D721Med (cell line): Measurements from ENCODE around the gene NR5A2.

ENCODE experiments used
- DNase-seq: peaks from one replicate; pipeline ENCODE4 v3.0.0; 2011; ENCODE audit warnings: low spot score; ENCODE audit not compliant: insufficient read length
- FAIRE-seq: peaks from 2 replicates; lab custom pipeline; 2011; peaks lifted over from hg19 to GRCh38; lab: Jason Lieb, UNC
- TF ChIP-seq, protein P1 (sequence below): IDR thresholded peaks from 2 replicates; pipeline ENCODE4 v1.5.1; 2012; ENCODE audit warnings: mild to moderate bottlenecking, control low read depth; ENCODE audit not compliant: insufficient read depth; ENCODE audit errors: missing control alignments

NR5A2 gene

DNA sequence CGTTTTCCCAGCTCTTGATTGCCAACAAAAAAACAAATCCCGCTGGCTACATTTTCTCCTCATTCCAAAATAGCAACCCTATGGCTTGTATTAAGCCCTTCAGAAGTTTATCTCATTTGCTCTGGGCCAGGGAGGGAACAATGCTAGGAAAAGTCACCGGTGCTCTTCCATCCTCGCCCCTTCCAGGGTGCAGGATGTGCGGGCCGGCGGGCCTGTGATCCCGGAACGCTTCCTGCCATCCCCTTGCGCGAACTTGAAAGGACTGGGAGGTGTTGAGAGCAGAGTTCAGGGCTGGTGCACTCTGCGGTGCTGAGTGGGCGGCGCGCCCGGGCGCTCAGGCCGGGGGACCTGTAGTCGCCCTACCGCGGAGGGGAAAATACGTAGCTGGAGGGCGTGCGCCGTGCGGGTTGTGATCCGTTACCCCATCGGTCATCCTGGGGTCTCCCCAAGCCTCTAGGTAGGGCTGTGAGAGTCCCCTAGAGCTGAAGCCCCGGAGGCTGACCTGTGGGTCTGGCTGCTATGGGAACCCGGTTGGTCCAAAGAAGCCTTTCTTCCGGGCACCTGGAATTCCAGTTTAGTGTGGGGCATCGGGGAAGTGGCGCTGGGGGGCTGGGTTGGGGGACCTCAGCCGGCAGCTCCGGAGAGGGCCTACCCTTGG lies 13.1 kb downstream of the NR5A2 start:
- no peak for FAIRE-seq
- TF ChIP-seq, protein P1, sequence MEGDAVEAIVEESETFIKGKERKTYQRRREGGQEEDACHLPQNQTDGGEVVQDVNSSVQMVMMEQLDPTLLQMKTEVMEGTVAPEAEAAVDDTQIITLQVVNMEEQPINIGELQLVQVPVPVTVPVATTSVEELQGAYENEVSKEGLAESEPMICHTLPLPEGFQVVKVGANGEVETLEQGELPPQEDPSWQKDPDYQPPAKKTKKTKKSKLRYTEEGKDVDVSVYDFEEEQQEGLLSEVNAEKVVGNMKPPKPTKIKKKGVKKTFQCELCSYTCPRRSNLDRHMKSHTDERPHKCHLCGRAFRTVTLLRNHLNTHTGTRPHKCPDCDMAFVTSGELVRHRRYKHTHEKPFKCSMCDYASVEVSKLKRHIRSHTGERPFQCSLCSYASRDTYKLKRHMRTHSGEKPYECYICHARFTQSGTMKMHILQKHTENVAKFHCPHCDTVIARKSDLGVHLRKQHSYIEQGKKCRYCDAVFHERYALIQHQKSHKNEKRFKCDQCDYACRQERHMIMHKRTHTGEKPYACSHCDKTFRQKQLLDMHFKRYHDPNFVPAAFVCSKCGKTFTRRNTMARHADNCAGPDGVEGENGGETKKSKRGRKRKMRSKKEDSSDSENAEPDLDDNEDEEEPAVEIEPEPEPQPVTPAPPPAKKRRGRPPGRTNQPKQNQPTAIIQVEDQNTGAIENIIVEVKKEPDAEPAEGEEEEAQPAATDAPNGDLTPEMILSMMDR: no peak
- no peak for DNase-seq

- FAIRE-seq: no peak
- TF ChIP-seq, protein P1: no peak
- no peak for DNase-seq
These were observed 14.0 kb downstream of the NR5A2 start for GRCh38 chr1:200041337-200042118.

GRCh38 chr1:200042119-200042551 lies 14.6 kb downstream of the NR5A2 start:
- DNase-seq (no peak), FAIRE-seq (no peak)
- TF ChIP-seq, protein P1: no peak

- TF ChIP-seq, protein P1: no peak
- no peak for DNase-seq
These were observed 15.2 kb downstream of the NR5A2 start for GRCh38 chr1:200042552-200043335.

GRCh38 chr1:200043336-200043668 lies 15.8 kb downstream of the NR5A2 start:
- FAIRE-seq (no peak), DNase-seq (no peak)
- TF ChIP-seq, protein P1: no peak

More at GRCh38 chr1:200042552-200043335, 15.2 kb downstream of the NR5A2 start:
- FAIRE-seq: no peak

- TF ChIP-seq, protein P1: no peak
- DNase-seq (no peak), FAIRE-seq (no peak)
These were observed 18.6 kb downstream of the NR5A2 start for GRCh38 chr1:200046115-200046514.
